Right atrium auricular region (tissue), 2 donors: ENCODE measurements around the gene YARS1. TPM values are rescaled to one million over a fixed set of nuclear protein-coding genes. Genes with fewer than 3 reads are reported as not detected.

Experiments used
- DNase-seq: peaks from one replicate; pipeline ENCODE4 v3.0.0-alpha.2; 2019; ENCODE audit warnings: low spot score
- H3K27ac ChIP-seq, 2 donors: fragments of 200-600 bp; sonication (generic); 1 replicate in 1 of 2; 2 replicates in 1 of 2; pipeline ENCODE4 v1.5.1; 2016 to 2019
- H3K27me3 ChIP-seq, 2 donors: fragments of 200-600 bp; sonication (generic); one replicate each; pipeline versions ENCODE4 v1.5.1 to v1.6.0; 2017 to 2019
- H3K36me3 ChIP-seq: fragments of 200-600 bp; sonication (generic); one replicate; pipeline ENCODE4 v1.5.1; 2016
- H3K4me1 ChIP-seq, 2 donors: fragments of 200-600 bp; sonication (generic); one replicate each; pipeline versions ENCODE4 v1.5.1 to v1.6.0; 2017 to 2019
- H3K4me3 ChIP-seq, 2 donors: fragments of 200-600 bp; sonication (generic); 1 replicate in 1 of 2; 2 replicates in 1 of 2; pipeline ENCODE4 v1.5.1; 2017 to 2019; ENCODE audit warnings: mild to moderate bottlenecking in 1 of 2, moderate library complexity in 1 of 2
- H3K9me3 ChIP-seq, 2 donors: fragments of 200-600 bp; sonication (generic); one replicate each; pipeline ENCODE4 v1.5.1; 2019
- total RNA-seq, 2 donors: library from RNA; depleted of rRNA; stranded (reverse); fragments of >200 nt; gene quantifications; one replicate each; pipeline ENCODE4 v1.1.0, GENCODE V29; 2016
- TF ChIP-seq, protein P1 (sequence below), 2 donors: fragments of 200-600 bp; sonication (generic); IDR thresholded peaks; one replicate each; pipeline ENCODE4 v1.5.1; 2019; ENCODE audit warnings: antibody characterized with exemption in 2 of 2

The YARS1 gene
- total RNA-seq, 2 donors from 2014 or later: 23.3 to 33.1 TPM

DNA sequence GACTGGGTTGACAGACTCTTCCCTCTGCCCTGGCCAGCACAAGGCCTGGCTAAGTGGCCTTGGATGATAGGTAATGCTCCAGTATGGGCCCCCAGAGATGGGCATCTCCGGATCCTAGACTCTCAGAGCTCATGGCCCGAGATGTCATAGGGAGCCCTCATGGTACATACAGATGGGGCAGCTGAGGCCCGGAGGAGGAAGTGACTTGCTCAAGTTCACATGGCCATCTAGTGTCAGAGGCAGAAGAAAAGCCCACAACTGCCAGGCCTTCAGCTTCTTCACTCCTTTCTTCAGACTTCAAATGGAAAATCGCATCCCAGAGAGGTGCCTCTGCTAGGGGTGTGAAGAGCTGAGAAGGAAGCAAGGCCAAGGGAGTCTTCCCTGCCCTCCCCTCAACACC is 67.8 kb downstream of the YARS1 start:
- DNase-seq: no peak
- Histone ChIP-seq H3K9me3 (no peaks in the 10 kb centered on the region), H3K27ac (no peak overlapping the region), H3K4me1 (peaks cover 0 to 12% of the 10 kb centered on the region in 2 donors), H3K27me3 (no peaks in the 10 kb centered on the region), H3K36me3 (no peaks in the 10 kb centered on the region), H3K4me3 (no peak overlapping the region)
- TF ChIP-seq, protein P1, sequence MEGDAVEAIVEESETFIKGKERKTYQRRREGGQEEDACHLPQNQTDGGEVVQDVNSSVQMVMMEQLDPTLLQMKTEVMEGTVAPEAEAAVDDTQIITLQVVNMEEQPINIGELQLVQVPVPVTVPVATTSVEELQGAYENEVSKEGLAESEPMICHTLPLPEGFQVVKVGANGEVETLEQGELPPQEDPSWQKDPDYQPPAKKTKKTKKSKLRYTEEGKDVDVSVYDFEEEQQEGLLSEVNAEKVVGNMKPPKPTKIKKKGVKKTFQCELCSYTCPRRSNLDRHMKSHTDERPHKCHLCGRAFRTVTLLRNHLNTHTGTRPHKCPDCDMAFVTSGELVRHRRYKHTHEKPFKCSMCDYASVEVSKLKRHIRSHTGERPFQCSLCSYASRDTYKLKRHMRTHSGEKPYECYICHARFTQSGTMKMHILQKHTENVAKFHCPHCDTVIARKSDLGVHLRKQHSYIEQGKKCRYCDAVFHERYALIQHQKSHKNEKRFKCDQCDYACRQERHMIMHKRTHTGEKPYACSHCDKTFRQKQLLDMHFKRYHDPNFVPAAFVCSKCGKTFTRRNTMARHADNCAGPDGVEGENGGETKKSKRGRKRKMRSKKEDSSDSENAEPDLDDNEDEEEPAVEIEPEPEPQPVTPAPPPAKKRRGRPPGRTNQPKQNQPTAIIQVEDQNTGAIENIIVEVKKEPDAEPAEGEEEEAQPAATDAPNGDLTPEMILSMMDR (IDR thresholded peaks at IDR 0.05): no peak

DNA sequence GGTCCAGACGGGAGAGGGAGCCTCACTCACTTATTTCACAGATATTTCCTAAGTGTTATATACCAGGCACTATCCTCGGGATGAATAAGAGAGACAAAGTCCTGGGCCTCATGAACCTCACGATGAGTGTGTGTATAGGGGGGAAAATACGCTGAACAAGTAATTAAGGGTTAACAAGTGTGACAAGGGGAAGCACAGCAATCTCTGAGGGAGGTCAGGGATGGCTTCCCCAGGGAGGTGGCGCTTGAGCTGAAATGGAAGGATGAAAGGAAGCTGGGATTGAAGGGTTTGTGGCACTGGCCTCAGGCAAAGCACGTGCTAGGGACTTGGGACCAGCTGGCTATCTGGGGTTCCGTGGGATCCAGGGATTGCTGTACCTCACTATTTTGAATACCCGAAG is 68.2 kb downstream of the YARS1 start:
- Histone ChIP-seq H3K9me3 (no peaks in the 10 kb centered on the region), H3K36me3 (no peaks in the 10 kb centered on the region), H3K4me3 (no peak overlapping the region), H3K27ac (no peak overlapping the region), H3K27me3 (no peaks in the 10 kb centered on the region), H3K4me1 (peaks cover 0 to 8% of the 10 kb centered on the region in 2 donors)
- TF ChIP-seq, protein P1 (IDR thresholded peaks at IDR 0.05): no peak
- DNase-seq: no peak

DNA sequence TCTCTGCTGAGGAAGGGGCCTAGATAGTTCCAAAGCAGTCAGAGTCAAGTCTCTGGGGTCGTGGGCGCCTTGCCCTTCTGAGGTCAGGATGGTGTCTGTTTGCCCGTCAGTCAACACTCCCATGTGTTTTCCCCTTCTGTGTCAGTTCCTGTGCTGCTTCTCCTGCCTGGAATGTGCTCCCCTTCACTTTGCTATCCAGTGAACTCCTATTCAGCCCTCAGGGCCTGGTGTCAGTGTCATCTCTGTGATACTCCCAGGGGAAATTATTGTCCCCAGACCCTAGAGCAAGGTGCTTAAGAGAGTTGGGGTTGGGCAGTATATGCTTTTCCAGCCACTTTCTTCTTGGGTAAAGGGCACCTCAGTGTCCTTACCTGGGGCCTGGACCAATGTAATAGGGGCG is 68.8 kb downstream of the YARS1 start:
- Histone ChIP-seq H3K9me3 (no peaks in the 10 kb centered on the region), H3K27ac (no peak overlapping the region), H3K4me3 (no peak overlapping the region), H3K4me1 (peaks cover 0 to 8% of the 10 kb centered on the region in 2 donors), H3K36me3 (no peaks in the 10 kb centered on the region), H3K27me3 (no peaks in the 10 kb centered on the region)
- no peak for DNase-seq
- TF ChIP-seq, protein P1 (IDR thresholded peaks at IDR 0.05): no peak

- H3K9me3 ChIP-seq: no peaks in the 10 kb centered on the region
- no peak overlapping the region for H3K27ac ChIP-seq
- no peaks in the 10 kb centered on the region for H3K36me3 ChIP-seq
- TF ChIP-seq, protein P1 (IDR thresholded peaks at IDR 0.05): no peak
- peaks cover 0 to 21% of the 10 kb centered on the region in 2 donors for H3K4me1 ChIP-seq
- H3K27me3 ChIP-seq: no peaks in the 10 kb centered on the region
- no peak overlapping the region for H3K4me3 ChIP-seq
- no peak for DNase-seq
These were observed 71.0 kb downstream of the YARS1 start for GRCh38 chr1:32746130-32746529.

DNA sequence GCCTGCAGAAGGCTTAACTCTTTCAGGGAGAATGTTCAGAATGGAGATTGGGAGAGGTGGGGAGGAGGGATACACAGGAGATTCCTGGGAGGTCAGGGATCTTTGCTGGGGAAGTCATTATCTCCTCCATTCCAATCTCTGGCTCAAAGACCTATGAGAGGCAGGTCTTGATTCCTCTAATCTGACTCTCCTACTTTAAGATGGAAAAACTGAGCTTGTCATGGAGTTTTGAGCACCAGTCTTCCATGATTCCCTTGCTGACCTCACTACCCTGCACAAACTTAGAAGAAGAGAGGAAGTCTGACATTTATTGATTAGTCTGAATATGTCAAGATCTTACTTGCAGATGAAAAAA is 73.1 kb downstream of the YARS1 start:
- H3K27ac ChIP-seq: no peak overlapping the region
- TF ChIP-seq, protein P1 (IDR thresholded peaks at IDR 0.05): no peak

GRCh38 chr1:32743380-32744070 is 73.6 kb downstream of the YARS1 start:
- H3K36me3 ChIP-seq: no peaks in the 10 kb centered on the region
- H3K4me1 ChIP-seq: peaks cover 0 to 26% of the 10 kb centered on the region in 2 donors
- peak overlapping the region; percentile 5 to 82 for H3K27ac ChIP-seq
- no peaks in the 10 kb centered on the region for H3K9me3 ChIP-seq
- peak overlapping the region in 1 of 2 donors; percentile 76 for H3K4me3 ChIP-seq
- no peak for DNase-seq
- no peaks in the 10 kb centered on the region for H3K27me3 ChIP-seq
- TF ChIP-seq, protein P1 (IDR thresholded peaks at IDR 0.05): no peak

More for the DNA sequence above, 73.1 kb downstream of the YARS1 start:
- no peaks in the 10 kb centered on the region for H3K27me3 ChIP-seq
- no peak for DNase-seq
- no peaks in the 10 kb centered on the region for H3K9me3 ChIP-seq
- H3K36me3 ChIP-seq: no peaks in the 10 kb centered on the region
- no peak overlapping the region for H3K4me3 ChIP-seq
- H3K4me1 ChIP-seq: peaks cover 0 to 26% of the 10 kb centered on the region in 2 donors
